WTC11 (cell line): Measurements from ENCODE around the gene ALAS1. TPM values are rescaled to one million over a fixed set of nuclear protein-coding genes. Genes with fewer than 3 reads are reported as not detected.

Experiments used
- ATAC-seq: fragments of 200-7000 bp; cut with Tn5 transposase; 2 replicates; pipeline ENCODE4 v1.10.0; 2021; ENCODE audit warnings: mild to moderate bottlenecking, moderate library complexity
- CTCF ChIA-PET: fragments of 300-600 bp; sonication (Branson Sonifier 250); formaldehyde crosslinking; loops from one replicate; lab custom pipeline; 2021; ENCODE audit warnings: antibody characterized with exemption; lab: Charles Lee
- POLR2A ChIA-PET: fragments of 350-600 bp; sonication (Branson Sonifier 250); formaldehyde crosslinking; loops from one replicate; lab custom pipeline; 2021; ENCODE audit warnings: antibody characterized with exemption; lab: Charles Lee
- DNase-seq: peaks from one replicate; pipeline ENCODE4 v3.0.0; 2021; ENCODE audit warnings: low spot score
- H3K27ac Mint-ChIP-seq: 2 replicates; pipeline ENCODE4 v1.8.0; 2021; ENCODE audit warnings: mixed read lengths
- H3K27me3 Mint-ChIP-seq: 2 replicates; pipeline ENCODE4 v1.8.0; 2021; ENCODE audit warnings: low read depth, mild to moderate bottlenecking, moderate library complexity, mixed read lengths
- H3K36me3 Mint-ChIP-seq: 2 replicates; pipeline ENCODE4 v1.8.0; 2021; ENCODE audit warnings: mixed read lengths
- H3K4me1 Mint-ChIP-seq: 2 replicates; pipeline ENCODE4 v1.8.0; 2022; ENCODE audit warnings: mixed read lengths
- H3K4me3 Mint-ChIP-seq: 2 replicates; pipeline ENCODE4 v1.8.0; 2021; ENCODE audit warnings: mild to moderate bottlenecking, moderate library complexity, mixed read lengths
- H3K9me3 Mint-ChIP-seq: 2 replicates; pipeline ENCODE4 v1.8.0; 2021; ENCODE audit warnings: mixed read lengths
- ARID4B ChIP-seq: sonication (generic); formaldehyde crosslinking; IDR thresholded peaks from 2 replicates; pipeline ENCODE4 v1.8.0; 2023; ENCODE audit warnings: missing genetic modification reagents, mild to moderate bottlenecking, borderline replicate concordance
- CBFB ChIP-seq: sonication (generic); formaldehyde crosslinking; IDR thresholded peaks from 2 replicates; pipeline ENCODE4 v1.8.1; 2022; ENCODE audit warnings: mild to moderate bottlenecking, low read depth, missing genetic modification reagents
- E2F5 ChIP-seq: sonication (generic); formaldehyde crosslinking; IDR thresholded peaks from 2 replicates; pipeline ENCODE4 v1.8.1; 2022; ENCODE audit warnings: mild to moderate bottlenecking, moderate library complexity, missing genetic modification reagents
- GABPB1 ChIP-seq: sonication (generic); formaldehyde crosslinking; IDR thresholded peaks from 2 replicates; pipeline ENCODE4 v1.8.1; 2023; ENCODE audit warnings: mild to moderate bottlenecking, missing genetic modification reagents
- MAX ChIP-seq: sonication (generic); formaldehyde crosslinking; IDR thresholded peaks from 2 replicates; pipeline ENCODE4 v1.8.0; 2022; ENCODE audit warnings: mild to moderate bottlenecking, missing genetic modification reagents
- MXD4 ChIP-seq: fragments of 250-450 bp; sonication (Bioruptor Pico); IDR thresholded peaks from 2 replicates; pipeline ENCODE4 v1.8.0; 2021; ENCODE audit warnings: mild to moderate bottlenecking, moderate library complexity, borderline replicate concordance
- MYBL2 ChIP-seq: sonication (generic); formaldehyde crosslinking; IDR thresholded peaks from 2 replicates; pipeline ENCODE4 v1.8.1; 2023; ENCODE audit warnings: mild to moderate bottlenecking, moderate library complexity, missing genetic modification reagents
- NFE2L1 ChIP-seq: sonication (generic); formaldehyde crosslinking; IDR thresholded peaks from 2 replicates; pipeline ENCODE4 v1.8.1; 2023; ENCODE audit warnings: missing genetic modification reagents
- OVOL2 ChIP-seq: fragments of 250-450 bp; sonication (Bioruptor Pico); IDR thresholded peaks from 2 replicates; pipeline ENCODE4 v1.9.0; 2021; ENCODE audit warnings: mild to moderate bottlenecking, borderline replicate concordance
- PRDM15 ChIP-seq: sonication (generic); formaldehyde crosslinking; IDR thresholded peaks from 2 replicates; pipeline ENCODE4 v1.8.0; 2022; ENCODE audit warnings: missing genetic modification reagents
- ZBTB43 ChIP-seq: sonication (generic); formaldehyde crosslinking; IDR thresholded peaks from 2 replicates; pipeline ENCODE4 v1.8.1; 2023; ENCODE audit warnings: mild to moderate bottlenecking, missing genetic modification reagents
- ZNF121 ChIP-seq: sonication (generic); formaldehyde crosslinking; IDR thresholded peaks from 2 replicates; pipeline ENCODE4 v1.8.0; 2023; ENCODE audit warnings: missing genetic modification reagents
- ZNF416 ChIP-seq: fragments of 250-450 bp; sonication (Bioruptor Pico); IDR thresholded peaks from 2 replicates; pipeline ENCODE4 v1.9.0; 2021; ENCODE audit warnings: mild to moderate bottlenecking, inconsistent platforms
- total RNA-seq: library from RNA; stranded (reverse); gene quantifications from 3 replicates; pipeline ENCODE4 v1.2.3, GENCODE V29; 2021
- TF ChIP-seq, protein P1 (sequence below): sonication (generic); formaldehyde crosslinking; IDR thresholded peaks from 2 replicates; pipeline ENCODE4 v1.8.1; 2023; ENCODE audit warnings: mild to moderate bottlenecking, missing genetic modification reagents, borderline replicate concordance
- TF ChIP-seq, protein P2 (sequence below): fragments of 250-450 bp; sonication (Bioruptor Pico); IDR thresholded peaks from 2 replicates; pipeline ENCODE4 v1.9.0; 2021; ENCODE audit warnings: moderate library complexity, mild to moderate bottlenecking, inconsistent platforms, borderline replicate concordance

The ALAS1 gene
- total RNA-seq, 1 experiment from 2014 or later: 39.1 TPM

DNA sequence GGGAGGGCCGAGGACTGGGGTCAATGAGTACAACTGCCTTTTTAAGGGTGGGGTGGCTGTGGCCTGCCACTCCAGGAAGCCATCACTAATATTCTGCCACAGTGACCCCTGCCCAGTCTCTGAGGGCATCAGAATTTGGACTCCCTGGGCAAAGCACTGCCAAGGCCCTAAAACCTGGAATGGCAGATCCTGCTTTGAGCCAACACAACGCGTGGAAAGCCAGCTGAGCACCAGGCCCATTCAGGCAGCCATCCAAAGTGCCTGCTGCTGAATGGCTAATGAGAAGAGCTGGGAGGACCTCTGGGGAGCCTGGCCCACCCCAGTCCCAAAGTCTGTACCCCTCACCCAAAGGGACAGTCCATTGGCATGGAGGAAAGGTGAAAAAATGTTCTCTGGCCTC lies 36.0 kb downstream of the ALAS1 start (continued):
- no peak for TF ChIP-seq PRDM15 (CRISPR knock-in tag)
- TF ChIP-seq, all 79 proteins: peak for 0

DNA sequence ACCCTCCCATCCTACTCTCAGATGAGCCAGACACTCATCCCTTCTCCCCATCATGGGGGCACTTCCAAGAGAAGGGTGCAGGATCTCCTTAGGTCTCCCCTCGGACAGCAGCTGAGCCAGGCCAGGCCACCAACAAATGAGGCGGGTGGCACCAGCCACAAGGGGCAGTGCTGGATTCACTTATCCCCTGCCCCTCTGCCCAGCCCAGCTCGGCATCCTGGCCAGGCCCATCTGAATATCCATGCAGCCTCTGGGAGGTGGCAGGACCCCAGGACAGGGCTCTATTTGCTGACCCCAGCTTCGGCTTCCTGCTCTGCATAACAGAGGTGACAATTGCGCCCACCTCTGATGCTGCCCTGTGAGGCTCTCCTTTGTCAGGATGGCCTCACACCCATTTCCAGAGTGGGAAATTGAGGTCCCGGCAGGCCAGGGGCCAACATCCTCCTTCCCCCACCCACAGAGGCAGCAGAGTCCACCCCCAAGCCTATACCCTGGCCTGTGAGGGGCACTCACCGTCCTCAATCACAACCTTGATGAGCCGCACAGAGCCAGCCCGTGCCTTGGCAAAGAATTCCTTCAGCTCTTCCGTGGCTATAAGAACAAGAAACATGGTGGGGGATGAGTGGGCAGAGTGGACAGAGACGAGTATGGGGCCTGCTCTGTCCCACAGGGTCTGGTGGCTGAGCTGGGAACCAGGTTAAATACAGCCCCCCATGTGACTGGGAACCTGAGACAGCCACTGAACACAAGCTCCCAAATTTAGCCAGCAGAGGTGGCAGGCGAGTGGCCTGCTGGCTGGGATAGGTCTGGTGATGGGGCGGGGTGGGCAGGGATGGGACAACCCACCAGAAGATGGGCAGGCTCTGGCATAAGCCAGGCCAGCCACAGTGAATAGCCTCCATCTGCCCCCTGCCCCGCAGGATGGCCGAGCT lies 36.8 kb downstream of the ALAS1 start:
- H3K9me3 Mint-ChIP-seq: no peaks in the 10 kb centered on the region
- POLR2A ChIA-PET: interaction anchor here (1.0 kb wide), 1 partner anchor 11 kb away, joined by 5 read pairs; the partner anchor contains the start of gene PPM1M
- no peak for ATAC-seq
- peaks cover 29% of the 10 kb centered on the region for H3K4me1 Mint-ChIP-seq
- no peak for TF ChIP-seq ZNF121 (CRISPR knock-in tag)
- TF ChIP-seq, protein P1, sequence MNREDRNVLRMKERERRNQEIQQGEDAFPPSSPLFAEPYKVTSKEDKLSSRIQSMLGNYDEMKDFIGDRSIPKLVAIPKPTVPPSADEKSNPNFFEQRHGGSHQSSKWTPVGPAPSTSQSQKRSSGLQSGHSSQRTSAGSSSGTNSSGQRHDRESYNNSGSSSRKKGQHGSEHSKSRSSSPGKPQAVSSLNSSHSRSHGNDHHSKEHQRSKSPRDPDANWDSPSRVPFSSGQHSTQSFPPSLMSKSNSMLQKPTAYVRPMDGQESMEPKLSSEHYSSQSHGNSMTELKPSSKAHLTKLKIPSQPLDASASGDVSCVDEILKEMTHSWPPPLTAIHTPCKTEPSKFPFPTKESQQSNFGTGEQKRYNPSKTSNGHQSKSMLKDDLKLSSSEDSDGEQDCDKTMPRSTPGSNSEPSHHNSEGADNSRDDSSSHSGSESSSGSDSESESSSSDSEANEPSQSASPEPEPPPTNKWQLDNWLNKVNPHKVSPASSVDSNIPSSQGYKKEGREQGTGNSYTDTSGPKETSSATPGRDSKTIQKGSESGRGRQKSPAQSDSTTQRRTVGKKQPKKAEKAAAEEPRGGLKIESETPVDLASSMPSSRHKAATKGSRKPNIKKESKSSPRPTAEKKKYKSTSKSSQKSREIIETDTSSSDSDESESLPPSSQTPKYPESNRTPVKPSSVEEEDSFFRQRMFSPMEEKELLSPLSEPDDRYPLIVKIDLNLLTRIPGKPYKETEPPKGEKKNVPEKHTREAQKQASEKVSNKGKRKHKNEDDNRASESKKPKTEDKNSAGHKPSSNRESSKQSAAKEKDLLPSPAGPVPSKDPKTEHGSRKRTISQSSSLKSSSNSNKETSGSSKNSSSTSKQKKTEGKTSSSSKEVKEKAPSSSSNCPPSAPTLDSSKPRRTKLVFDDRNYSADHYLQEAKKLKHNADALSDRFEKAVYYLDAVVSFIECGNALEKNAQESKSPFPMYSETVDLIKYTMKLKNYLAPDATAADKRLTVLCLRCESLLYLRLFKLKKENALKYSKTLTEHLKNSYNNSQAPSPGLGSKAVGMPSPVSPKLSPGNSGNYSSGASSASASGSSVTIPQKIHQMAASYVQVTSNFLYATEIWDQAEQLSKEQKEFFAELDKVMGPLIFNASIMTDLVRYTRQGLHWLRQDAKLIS: no peak
- TF ChIP-seq E2F5 (CRISPR knock-in tag): no peak
- TF ChIP-seq, protein P2, sequence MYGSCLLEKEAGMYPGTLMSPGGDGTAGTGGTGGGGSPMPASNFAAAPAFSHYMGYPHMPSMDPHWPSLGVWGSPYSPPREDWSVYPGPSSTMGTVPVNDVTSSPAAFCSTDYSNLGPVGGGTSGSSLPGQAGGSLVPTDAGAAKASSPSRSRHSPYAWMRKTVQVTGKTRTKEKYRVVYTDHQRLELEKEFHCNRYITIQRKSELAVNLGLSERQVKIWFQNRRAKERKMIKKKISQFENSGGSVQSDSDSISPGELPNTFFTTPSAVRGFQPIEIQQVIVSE (CRISPR knock-in tag): no peak
- TF ChIP-seq ZNF416: no peak
- TF ChIP-seq GABPB1 (CRISPR knock-in tag): no peak
- TF ChIP-seq MYBL2 (CRISPR knock-in tag): no peak
- no peak for TF ChIP-seq NFE2L1 (CRISPR knock-in tag)
- no peak for TF ChIP-seq CBFB (CRISPR knock-in tag)
- TF ChIP-seq ARID4B (CRISPR knock-in tag): no peak
- TF ChIP-seq MXD4: no peak
- no peak for TF ChIP-seq ZBTB43 (CRISPR knock-in tag)
- no peak for TF ChIP-seq OVOL2 (CRISPR knock-in tag)
- no peak for TF ChIP-seq MAX (CRISPR knock-in tag)
- TF ChIP-seq, all 79 proteins: peak for 0
- Mint-ChIP-seq H3K36me3 (peaks cover 9% of the 10 kb centered on the region), H3K4me3 (no peak overlapping the region), H3K27me3 (no peaks in the 10 kb centered on the region), H3K27ac (no peak overlapping the region)
- CTCF ChIA-PET: interaction anchor here (0.7 to 9.1 kb wide), 11 partner anchors 11 to 220 kb away, joined by 3 to 222 read pairs (median 6); partner anchors contain the start of genes PPM1M, TLR9, TNNC1 and WDR82
- DNase-seq: no peak
